ENCODE results near the gene LIPA. TPM values are rescaled to one million over a fixed set of nuclear protein-coding genes. Genes with fewer than 3 reads are reported as not detected.
A peak's percentile ranks its signal among the peaks of the same experiment; 100 is the strongest.
"Not testable (repeated sequence)": the region's sequence is repeated elsewhere in the genome, so short reads cannot be mapped to it uniquely, and the experiment has no call there.

The LIPA gene
- 10.1 and 14.9 TPM in 2 replicates for total RNA-seq (2014; rRNA removed; shearing (Covaris generic))

- Histone ChIP-seq H3K27me3 (ENCODE audit: control insufficient read depth, insufficient read depth, low read length) (peaks cover 6% of the 10 kb centered on the region; the same call in 1 of the 2 replicates), H3K36me3 (replicated peaks; ENCODE audit: control insufficient read depth, insufficient read depth, low read length) (no peaks in the 10 kb centered on the region; the same call in 1 of the 2 replicates), H3K4me3 (ENCODE audit: insufficient read depth, low read depth, low read length) (peak within 1 kb of the TSS; percentile 78)
- peak; percentile 97 for DNase-seq
Observed at GRCh38 chr10:89251409-89252224, at the start of gene LIPA. Gene LIPA (minus strand): TSS chr10:89251775. CDS start chr10:89247648, 4,127 bp downstream.

- DNase-seq, result no peak
- Histone ChIP-seq H3K36me3 (replicated peaks; ENCODE audit: control insufficient read depth, insufficient read depth, low read length) (no peaks in the 10 kb centered on the region), H3K4me3 (ENCODE audit: insufficient read depth, low read depth, low read length) (no peak overlapping the region), H3K27me3 (ENCODE audit: control insufficient read depth, insufficient read depth, low read length) (no peaks in the 10 kb centered on the region)
Observed at GRCh38 chr10:89301232-89301631, 49.7 kb upstream of the LIPA start.

GRCh38 chr10:89299031-89299430 is 47.5 kb upstream of the LIPA start:
- Histone ChIP-seq H3K36me3 (replicated peaks; ENCODE audit: control insufficient read depth, insufficient read depth, low read length) (no peaks in the 10 kb centered on the region), H3K4me3 (ENCODE audit: insufficient read depth, low read depth, low read length) (no peak overlapping the region), H3K27me3 (ENCODE audit: control insufficient read depth, insufficient read depth, low read length) (no peaks in the 10 kb centered on the region)
- DNase-seq, result no peak

- no peak overlapping the region for H3K4me3 ChIP-seq (ENCODE audit: insufficient read depth, low read depth, low read length)
- H3K36me3 ChIP-seq (replicated peaks; ENCODE audit: control insufficient read depth, insufficient read depth, low read length), result no peaks in the 10 kb centered on the region
- DNase-seq, result no peak
- no peaks in the 10 kb centered on the region for H3K27me3 ChIP-seq (ENCODE audit: control insufficient read depth, insufficient read depth, low read length)
Observed at GRCh38 chr10:89297791-89298190, 46.2 kb upstream of the LIPA start.

- no peak for DNase-seq
- Histone ChIP-seq H3K4me3 (ENCODE audit: insufficient read depth, low read depth, low read length) (no peak overlapping the region), H3K36me3 (replicated peaks; ENCODE audit: control insufficient read depth, insufficient read depth, low read length) (no peaks in the 10 kb centered on the region), H3K27me3 (ENCODE audit: control insufficient read depth, insufficient read depth, low read length) (no peaks in the 10 kb centered on the region)
Observed at GRCh38 chr10:89297356-89297755, 45.8 kb upstream of the LIPA start.

GRCh38 chr10:89296220-89296648 is 44.7 kb upstream of the LIPA start:
- DNase-seq, result no peak
- Histone ChIP-seq H3K36me3 (replicated peaks; ENCODE audit: control insufficient read depth, insufficient read depth, low read length) (no peaks in the 10 kb centered on the region), H3K27me3 (ENCODE audit: control insufficient read depth, insufficient read depth, low read length) (no peaks in the 10 kb centered on the region), H3K4me3 (ENCODE audit: insufficient read depth, low read depth, low read length) (no peak overlapping the region)

- DNase-seq, result no peak
- no peaks in the 10 kb centered on the region for H3K27me3 ChIP-seq (ENCODE audit: control insufficient read depth, insufficient read depth, low read length)
- H3K4me3 ChIP-seq (ENCODE audit: insufficient read depth, low read depth, low read length), result no peak overlapping the region
- no peaks in the 10 kb centered on the region for H3K36me3 ChIP-seq (replicated peaks; ENCODE audit: control insufficient read depth, insufficient read depth, low read length)
Observed at GRCh38 chr10:89295597-89295996, 44.0 kb upstream of the LIPA start.

- DNase-seq, result no peak
Observed at GRCh38 chr10:89294721-89295239, 43.2 kb upstream of the LIPA start.

GRCh38 chr10:89285303-89285702 is 33.7 kb upstream of the LIPA start:
- peak overlapping the region; percentile 25; the same call in 1 of the 2 replicates for H3K4me3 ChIP-seq (ENCODE audit: insufficient read depth, low read depth, low read length)
- not testable (repeated sequence) for H3K36me3 ChIP-seq (replicated peaks; ENCODE audit: control insufficient read depth, insufficient read depth, low read length); DNase-seq; H3K27me3 ChIP-seq (ENCODE audit: control insufficient read depth, insufficient read depth, low read length)

More at GRCh38 chr10:89294721-89295239, 43.2 kb upstream of the LIPA start:
- Histone ChIP-seq H3K4me3 (ENCODE audit: insufficient read depth, low read depth, low read length) (no peak overlapping the region), H3K36me3 (replicated peaks; ENCODE audit: control insufficient read depth, insufficient read depth, low read length) (no peaks in the 10 kb centered on the region), H3K27me3 (ENCODE audit: control insufficient read depth, insufficient read depth, low read length) (no peaks in the 10 kb centered on the region)

GRCh38 chr10:89284711-89285110 is 33.1 kb upstream of the LIPA start:
- H3K27me3 ChIP-seq (ENCODE audit: control insufficient read depth, insufficient read depth, low read length); H3K36me3 ChIP-seq (replicated peaks; ENCODE audit: control insufficient read depth, insufficient read depth, low read length); DNase-seq: not testable (repeated sequence)
- peak overlapping the region; percentile 25; the same call in 1 of the 2 replicates for H3K4me3 ChIP-seq (ENCODE audit: insufficient read depth, low read depth, low read length)

- Histone ChIP-seq H3K36me3 (replicated peaks; ENCODE audit: control insufficient read depth, insufficient read depth, low read length) (no peaks in the 10 kb centered on the region), H3K4me3 (ENCODE audit: insufficient read depth, low read depth, low read length) (no peak overlapping the region), H3K27me3 (ENCODE audit: control insufficient read depth, insufficient read depth, low read length) (no peaks in the 10 kb centered on the region)
- no peak for DNase-seq
Observed at GRCh38 chr10:89283936-89284475, 32.4 kb upstream of the LIPA start.

- no peak for DNase-seq
- H3K27me3 ChIP-seq (ENCODE audit: control insufficient read depth, insufficient read depth, low read length), result no peaks in the 10 kb centered on the region
- no peak overlapping the region for H3K4me3 ChIP-seq (ENCODE audit: insufficient read depth, low read depth, low read length)
- H3K36me3 ChIP-seq (replicated peaks; ENCODE audit: control insufficient read depth, insufficient read depth, low read length), result no peaks in the 10 kb centered on the region
Observed at GRCh38 chr10:89283025-89283935, 31.7 kb upstream of the LIPA start.

- no peaks in the 10 kb centered on the region for H3K27me3 ChIP-seq (ENCODE audit: control insufficient read depth, insufficient read depth, low read length)
- DNase-seq, result no peak
- H3K36me3 ChIP-seq (replicated peaks; ENCODE audit: control insufficient read depth, insufficient read depth, low read length), result no peaks in the 10 kb centered on the region
- H3K4me3 ChIP-seq (ENCODE audit: insufficient read depth, low read depth, low read length), result no peak overlapping the region
Observed at GRCh38 chr10:89281606-89282395, 30.2 kb upstream of the LIPA start.

GRCh38 chr10:89280508-89280907 is 28.9 kb upstream of the LIPA start:
- no peak for DNase-seq
- no peak overlapping the region for H3K4me3 ChIP-seq (ENCODE audit: insufficient read depth, low read depth, low read length)
- no peaks in the 10 kb centered on the region for H3K27me3 ChIP-seq (ENCODE audit: control insufficient read depth, insufficient read depth, low read length)
- no peaks in the 10 kb centered on the region for H3K36me3 ChIP-seq (replicated peaks; ENCODE audit: control insufficient read depth, insufficient read depth, low read length)
